HCT116 (cell line): ENCODE measurements around the gene NOBOX.
"Not testable (repeated sequence)": the region's sequence is repeated elsewhere in the genome, so short reads cannot be mapped to it uniquely, and the experiment has no call there.

ENCODE experiments used
- CEBPB ChIP-seq: IDR thresholded peaks from 2 replicates; pipeline ENCODE4 v1.6.1; 2012; ENCODE audit warnings: low read depth
- ELF1 ChIP-seq: IDR thresholded peaks from 2 replicates; pipeline ENCODE4 v1.6.1; 2012; ENCODE audit warnings: low read depth, borderline replicate concordance
- EZH2 ChIP-seq: fragments of 200-600 bp; sonication (generic); IDR thresholded peaks from 2 replicates; pipeline ENCODE4 v1.6.1; 2017; ENCODE audit warnings: antibody characterized with exemption, mixed run types
- JUND ChIP-seq: IDR thresholded peaks from 2 replicates; pipeline ENCODE4 v1.6.1; 2012
- POLR2A ChIP-seq: IDR thresholded peaks from 2 replicates; pipeline ENCODE4 v1.7.0; 2011; ENCODE audit warnings: borderline replicate concordance; ENCODE audit not compliant: insufficient read depth, insufficient read length; ENCODE audit errors: extremely low read depth
- POLR2AphosphoS5 ChIP-seq: IDR thresholded peaks from 2 replicates; pipeline ENCODE4 v1.6.1; 2011; ENCODE audit warnings: mild to moderate bottlenecking, low read depth, low read length, moderate library complexity
- SIN3A ChIP-seq: IDR thresholded peaks from 2 replicates; pipeline ENCODE4 v1.6.1; 2012; ENCODE audit warnings: low read depth
- ZFX ChIP-seq: fragments of 450-650 bp; IDR thresholded peaks from 2 replicates; pipeline ENCODE4 v1.6.1; 2017
- ZNF274 ChIP-seq: fragments of 200-500 bp; sonication (Bioruptor generic); IDR thresholded peaks from 2 replicates; pipeline ENCODE4 v1.6.1; 2014; ENCODE audit warnings: mild to moderate bottlenecking, low read depth, low read length, inconsistent platforms
- TF ChIP-seq, protein P1 (sequence below), 3 experiments: fragments of 200-600 bp in 1 of 3; sonication (generic) in 1 of 3; IDR thresholded peaks in 2 of 3; conservative IDR thresholded peaks in 1 of 3; 2 replicates each; pipeline ENCODE4 v1.5.1; 2012 to 2017; ENCODE audit warnings: low read depth in 2 of 3, low read length in 2 of 3, antibody characterized with exemption in 1 of 3, borderline replicate concordance in 1 of 3, control low read depth in 1 of 3, mild to moderate bottlenecking in 1 of 3, mixed read lengths in 1 of 3, mixed run types in 1 of 3, moderate library complexity in 1 of 3; ENCODE audit not compliant: insufficient read depth in 1 of 3
- TF ChIP-seq, protein P2 (sequence below): IDR thresholded peaks from 2 replicates; pipeline ENCODE4 v1.6.1; 2012

DNA sequence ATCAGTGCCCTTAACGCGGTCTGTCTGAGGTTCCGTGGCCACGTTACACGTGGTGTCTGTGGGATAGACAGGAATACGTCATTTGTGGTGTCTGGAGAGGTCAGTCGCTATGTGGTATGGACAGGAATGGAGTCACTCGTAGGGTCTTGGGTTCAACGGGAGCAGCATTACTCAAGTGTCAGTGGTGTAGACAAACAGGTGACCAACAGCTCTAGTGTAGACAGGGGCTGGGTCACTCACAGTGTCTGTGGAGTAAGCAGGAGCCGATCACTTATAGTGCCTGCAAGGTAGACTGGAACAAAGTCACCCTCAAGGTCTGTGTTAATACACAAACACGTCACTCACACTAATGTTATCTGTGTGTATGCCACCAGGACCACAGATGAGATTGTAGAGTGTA lies 46.6 kb downstream of the NOBOX start:
- TF ChIP-seq, protein P1, sequence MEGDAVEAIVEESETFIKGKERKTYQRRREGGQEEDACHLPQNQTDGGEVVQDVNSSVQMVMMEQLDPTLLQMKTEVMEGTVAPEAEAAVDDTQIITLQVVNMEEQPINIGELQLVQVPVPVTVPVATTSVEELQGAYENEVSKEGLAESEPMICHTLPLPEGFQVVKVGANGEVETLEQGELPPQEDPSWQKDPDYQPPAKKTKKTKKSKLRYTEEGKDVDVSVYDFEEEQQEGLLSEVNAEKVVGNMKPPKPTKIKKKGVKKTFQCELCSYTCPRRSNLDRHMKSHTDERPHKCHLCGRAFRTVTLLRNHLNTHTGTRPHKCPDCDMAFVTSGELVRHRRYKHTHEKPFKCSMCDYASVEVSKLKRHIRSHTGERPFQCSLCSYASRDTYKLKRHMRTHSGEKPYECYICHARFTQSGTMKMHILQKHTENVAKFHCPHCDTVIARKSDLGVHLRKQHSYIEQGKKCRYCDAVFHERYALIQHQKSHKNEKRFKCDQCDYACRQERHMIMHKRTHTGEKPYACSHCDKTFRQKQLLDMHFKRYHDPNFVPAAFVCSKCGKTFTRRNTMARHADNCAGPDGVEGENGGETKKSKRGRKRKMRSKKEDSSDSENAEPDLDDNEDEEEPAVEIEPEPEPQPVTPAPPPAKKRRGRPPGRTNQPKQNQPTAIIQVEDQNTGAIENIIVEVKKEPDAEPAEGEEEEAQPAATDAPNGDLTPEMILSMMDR (IDR thresholded peaks at IDR 0.05 in 2 of 3, conservative IDR thresholded peaks at IDR 0.05 in 1 of 3; ENCODE audit: borderline replicate concordance in 1 of 3, insufficient read depth in 1 of 3, low read depth in 2 of 3, low read length in 2 of 3): not testable (repeated sequence)
- not testable (repeated sequence) for TF ChIP-seq POLR2A, CEBPB, EZH2, POLR2AphosphoS5, JUND, ZFX, SIN3A, ZNF274, ELF1
- TF ChIP-seq, protein P2, sequence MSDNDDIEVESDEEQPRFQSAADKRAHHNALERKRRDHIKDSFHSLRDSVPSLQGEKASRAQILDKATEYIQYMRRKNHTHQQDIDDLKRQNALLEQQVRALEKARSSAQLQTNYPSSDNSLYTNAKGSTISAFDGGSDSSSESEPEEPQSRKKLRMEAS: not testable (repeated sequence)
